ENCODE results near the gene PKN3.

PKN3 gene

GRCh38 chr9:128716581-128717254, 14.4 kb downstream of the PKN3 start:
- DNase-seq (ENCODE audit: low spot score) = no peak

GRCh38 chr9:128718047-128718446, 15.7 kb downstream of the PKN3 start:
- no peak for DNase-seq (ENCODE audit: low spot score)

- DNase-seq (ENCODE audit: low spot score) = no peak
Observed at GRCh38 chr9:128718475-128718874, 16.2 kb downstream of the PKN3 start.

- no peak for DNase-seq (ENCODE audit: low spot score)
Observed at GRCh38 chr9:128719919-128720605, 17.8 kb downstream of the PKN3 start.

GRCh38 chr9:128720841-128721486, 18.7 kb downstream of the PKN3 start:
- no peak for DNase-seq (ENCODE audit: low spot score)

GRCh38 chr9:128721487-128722010, 19.2 kb downstream of the PKN3 start:
- DNase-seq (ENCODE audit: low spot score) = no peak

- no peak for DNase-seq (ENCODE audit: low spot score)
Observed at GRCh38 chr9:128722380-128723351, 20.4 kb downstream of the PKN3 start.

GRCh38 chr9:128723352-128723865, 21.1 kb downstream of the PKN3 start:
- DNase-seq (ENCODE audit: low spot score) = no peak

GRCh38 chr9:128723866-128724743, 21.8 kb downstream of the PKN3 start, which contains the start of gene ZDHHC12:
Gene ZDHHC12 (minus strand): TSS chr9:128724127. CDS start chr9:128724093, 34 bp downstream.
- DNase-seq (ENCODE audit: low spot score) = peak; percentile 99

- peak; percentile 79 for DNase-seq (ENCODE audit: low spot score)
Observed at GRCh38 chr9:128724744-128725211, 22.5 kb downstream of the PKN3 start.

- DNase-seq (ENCODE audit: low spot score) = no peak
Observed at GRCh38 chr9:128727640-128728248, 25.4 kb downstream of the PKN3 start.

GRCh38 chr9:128728298-128728697, 26.0 kb downstream of the PKN3 start:
- no peak for DNase-seq (ENCODE audit: low spot score)

GRCh38 chr9:128729302-128729701, 27.0 kb downstream of the PKN3 start:
- DNase-seq (ENCODE audit: low spot score) = no peak

- no peak for DNase-seq (ENCODE audit: low spot score)
Observed at GRCh38 chr9:128729766-128730517, 27.6 kb downstream of the PKN3 start.

GRCh38 chr9:128731093-128731492, 28.8 kb downstream of the PKN3 start:
- DNase-seq (ENCODE audit: low spot score) = no peak

- no peak for DNase-seq (ENCODE audit: low spot score)
Observed at GRCh38 chr9:128731691-128732090, 29.4 kb downstream of the PKN3 start.

GRCh38 chr9:128732576-128732975, 30.3 kb downstream of the PKN3 start:
- DNase-seq (ENCODE audit: low spot score) = no peak

GRCh38 chr9:128733256-128733655, 31.0 kb downstream of the PKN3 start:
- DNase-seq (ENCODE audit: low spot score) = peak; percentile 91

- DNase-seq (ENCODE audit: low spot score) = no peak
Observed at GRCh38 chr9:128735373-128735772, 33.1 kb downstream of the PKN3 start.
